Panc1 (cell line): ENCODE results near the gene LSM2. TPM values are rescaled to one million over a fixed set of nuclear protein-coding genes. Genes with fewer than 3 reads are reported as not detected.

Experiments
- ATAC-seq: fragments of 200-7000 bp; cut with Tn5 transposase; 2 replicates; pipeline ENCODE4 v1.9.1; 2020; ENCODE audit warnings: mild to moderate bottlenecking, moderate library complexity
- BruUV-seq: library from RNA; stranded (reverse); fragments of 400-500 nt; replicated peaks from 2 replicates; lab custom pipeline; 2021; lab: Mats Ljungman, UMichigan
- CTCF ChIA-PET: fragments of 300-600 bp; sonication (Branson Sonifier 250); formaldehyde crosslinking; loops from one replicate; lab custom pipeline; 2022; ENCODE audit warnings: antibody characterized with exemption; lab: Charles Lee
- POLR2A ChIA-PET: fragments of 300-600 bp; sonication (Branson Sonifier 250); formaldehyde crosslinking; loops from one replicate; lab custom pipeline; 2022; ENCODE audit warnings: antibody characterized with exemption; lab: Charles Lee
- DNase-seq: peaks from one replicate; pipeline ENCODE4 v3.0.0-alpha.2; 2010; ENCODE audit warnings: low read depth, low spot score
- H3K27ac ChIP-seq: 2 replicates; pipeline ENCODE4 v1.5.1; 2011; ENCODE audit warnings: mild to moderate bottlenecking, low read length, inconsistent platforms
- H3K27me3 ChIP-seq: fragments of 200-500 bp; sonication (Bioruptor generic); 2 replicates; pipeline ENCODE4 v1.6.0; 2014; ENCODE audit warnings: low read length, inconsistent platforms; ENCODE audit not compliant: control insufficient read depth, insufficient read depth
- H3K36me3 ChIP-seq: fragments of 200-500 bp; sonication (Bioruptor generic); 2 replicates; pipeline ENCODE4 v1.5.1; 2014; ENCODE audit warnings: inconsistent platforms, mild to moderate bottlenecking, low read length, moderate library complexity; ENCODE audit not compliant: control insufficient read depth, insufficient read depth
- H3K4me1 ChIP-seq: 2 replicates; pipeline ENCODE4 v1.5.1; 2011; ENCODE audit warnings: inconsistent platforms, mild to moderate bottlenecking, low read length, moderate library complexity; ENCODE audit not compliant: control insufficient read depth, insufficient read depth
- H3K4me3 ChIP-seq, 2 experiments: 2 replicates each; pipeline ENCODE4 v1.5.1; 2011 to 2012; ENCODE audit warnings: low read depth in 2 of 2, low read length in 2 of 2, mild to moderate bottlenecking in 2 of 2, inconsistent platforms in 1 of 2, moderate library complexity in 1 of 2
- H3K9me3 ChIP-seq: fragments of 200-500 bp; sonication (Bioruptor generic); 2 replicates; pipeline ENCODE4 v1.5.1; 2014; ENCODE audit warnings: low read depth, mild to moderate bottlenecking, inconsistent platforms, low read length, moderate library complexity; ENCODE audit not compliant: control insufficient read depth, insufficient read depth
- POLR2AphosphoS5 ChIP-seq: IDR thresholded peaks from 2 replicates; pipeline ENCODE4 v1.6.1; 2012; ENCODE audit warnings: mild to moderate bottlenecking, low read depth, low read length, moderate library complexity
- SIN3A ChIP-seq: IDR thresholded peaks from 2 replicates; pipeline ENCODE4 v1.6.1; 2012; ENCODE audit warnings: low read depth, mild to moderate bottlenecking, low read length, moderate library complexity, borderline replicate concordance; ENCODE audit not compliant: insufficient read depth
- TCF7L2 ChIP-seq: IDR thresholded peaks from 2 replicates; pipeline ENCODE4 v1.6.1; 2011; ENCODE audit warnings: mild to moderate bottlenecking, low read depth, low read length, inconsistent platforms
- in situ Hi-C: cut with HindIII; loops from 2 replicates; pipeline ENCODE4 v1.10.0; 2016; ENCODE audit warnings: low sequenced_read_pairs, low pct_unique_long_range_greater_than_20kb
- intact Hi-C: fragments of 100-400 bp; cut with micrococcal nuclease; formaldehyde crosslinking; loops from one replicate; pipeline ENCODE4 v1.10.0; 2022; ENCODE audit not compliant: unreplicated experiment
- total RNA-seq: library from RNA; stranded (reverse); gene quantifications from one replicate; pipeline ENCODE4 v1.2.1, GENCODE V29; 2021; ENCODE audit not compliant: unreplicated experiment
- TF ChIP-seq, protein P1 (sequence below), 2 experiments: IDR thresholded peaks; 2 replicates each; pipeline ENCODE4 v1.6.1; 2011 to 2012; ENCODE audit warnings: low read depth in 2 of 2, control low read depth in 1 of 2, low read length in 1 of 2, mild to moderate bottlenecking in 1 of 2, moderate library complexity in 1 of 2; ENCODE audit not compliant: insufficient read depth in 1 of 2
- TF ChIP-seq, protein P2 (sequence below): fragments of 450-650 bp; IDR thresholded peaks from 2 replicates; pipeline ENCODE4 v1.5.1; 2017; ENCODE audit warnings: mild to moderate bottlenecking

The LSM2 gene
- total RNA-seq, 1 experiment from 2014 or later = 89.7 TPM

DNA sequence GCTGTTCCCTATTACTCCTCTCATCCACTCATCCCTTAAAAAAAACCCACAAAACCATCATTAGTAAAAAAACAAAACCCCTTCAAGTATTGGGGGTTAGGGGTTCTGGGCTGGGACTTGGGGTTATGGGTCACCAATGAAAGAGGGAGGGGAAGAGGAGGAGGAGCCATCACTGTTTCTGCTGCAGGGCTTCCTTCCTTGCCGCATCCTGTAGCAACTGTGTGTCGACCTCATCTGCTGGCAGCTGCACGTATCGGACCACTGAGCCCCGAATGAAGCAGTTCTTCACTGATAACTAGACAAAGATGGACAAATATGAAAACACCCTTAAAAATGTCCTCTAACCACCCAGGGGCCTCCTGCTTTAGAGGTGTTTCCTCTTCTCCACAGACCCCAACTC is 9.2 kb downstream of the LSM2 start:
- DNase-seq (no peak), ATAC-seq (no peak)
- Histone ChIP-seq H3K9me3 (no peaks in the 10 kb centered on the region), H3K27ac (no peak overlapping the region; the same call in 1 of the 2 replicates), H3K36me3 (no peaks in the 10 kb centered on the region; the same call in 1 of the 2 replicates), H3K4me3 (no peak overlapping the region), H3K4me1 (peaks cover 10% of the 10 kb centered on the region), H3K27me3 (no peaks in the 10 kb centered on the region)
- POLR2A ChIA-PET = interaction anchor here (0.6 kb wide), 1 partner anchor 33 kb away, joined by 3 read pairs; no protein-coding TSS in a partner anchor
- TF ChIP-seq TCF7L2 (no peak; the same call in 1 of the 2 replicates), POLR2AphosphoS5 (no peak), SIN3A (no peak)
- TF ChIP-seq, protein P1, sequence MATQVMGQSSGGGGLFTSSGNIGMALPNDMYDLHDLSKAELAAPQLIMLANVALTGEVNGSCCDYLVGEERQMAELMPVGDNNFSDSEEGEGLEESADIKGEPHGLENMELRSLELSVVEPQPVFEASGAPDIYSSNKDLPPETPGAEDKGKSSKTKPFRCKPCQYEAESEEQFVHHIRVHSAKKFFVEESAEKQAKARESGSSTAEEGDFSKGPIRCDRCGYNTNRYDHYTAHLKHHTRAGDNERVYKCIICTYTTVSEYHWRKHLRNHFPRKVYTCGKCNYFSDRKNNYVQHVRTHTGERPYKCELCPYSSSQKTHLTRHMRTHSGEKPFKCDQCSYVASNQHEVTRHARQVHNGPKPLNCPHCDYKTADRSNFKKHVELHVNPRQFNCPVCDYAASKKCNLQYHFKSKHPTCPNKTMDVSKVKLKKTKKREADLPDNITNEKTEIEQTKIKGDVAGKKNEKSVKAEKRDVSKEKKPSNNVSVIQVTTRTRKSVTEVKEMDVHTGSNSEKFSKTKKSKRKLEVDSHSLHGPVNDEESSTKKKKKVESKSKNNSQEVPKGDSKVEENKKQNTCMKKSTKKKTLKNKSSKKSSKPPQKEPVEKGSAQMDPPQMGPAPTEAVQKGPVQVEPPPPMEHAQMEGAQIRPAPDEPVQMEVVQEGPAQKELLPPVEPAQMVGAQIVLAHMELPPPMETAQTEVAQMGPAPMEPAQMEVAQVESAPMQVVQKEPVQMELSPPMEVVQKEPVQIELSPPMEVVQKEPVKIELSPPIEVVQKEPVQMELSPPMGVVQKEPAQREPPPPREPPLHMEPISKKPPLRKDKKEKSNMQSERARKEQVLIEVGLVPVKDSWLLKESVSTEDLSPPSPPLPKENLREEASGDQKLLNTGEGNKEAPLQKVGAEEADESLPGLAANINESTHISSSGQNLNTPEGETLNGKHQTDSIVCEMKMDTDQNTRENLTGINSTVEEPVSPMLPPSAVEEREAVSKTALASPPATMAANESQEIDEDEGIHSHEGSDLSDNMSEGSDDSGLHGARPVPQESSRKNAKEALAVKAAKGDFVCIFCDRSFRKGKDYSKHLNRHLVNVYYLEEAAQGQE (IDR thresholded peaks at IDR 0.05; ENCODE audit: insufficient read depth in 1 of 2, low read depth in 2 of 2, low read length in 1 of 2) = no peak
- TF ChIP-seq, protein P2, sequence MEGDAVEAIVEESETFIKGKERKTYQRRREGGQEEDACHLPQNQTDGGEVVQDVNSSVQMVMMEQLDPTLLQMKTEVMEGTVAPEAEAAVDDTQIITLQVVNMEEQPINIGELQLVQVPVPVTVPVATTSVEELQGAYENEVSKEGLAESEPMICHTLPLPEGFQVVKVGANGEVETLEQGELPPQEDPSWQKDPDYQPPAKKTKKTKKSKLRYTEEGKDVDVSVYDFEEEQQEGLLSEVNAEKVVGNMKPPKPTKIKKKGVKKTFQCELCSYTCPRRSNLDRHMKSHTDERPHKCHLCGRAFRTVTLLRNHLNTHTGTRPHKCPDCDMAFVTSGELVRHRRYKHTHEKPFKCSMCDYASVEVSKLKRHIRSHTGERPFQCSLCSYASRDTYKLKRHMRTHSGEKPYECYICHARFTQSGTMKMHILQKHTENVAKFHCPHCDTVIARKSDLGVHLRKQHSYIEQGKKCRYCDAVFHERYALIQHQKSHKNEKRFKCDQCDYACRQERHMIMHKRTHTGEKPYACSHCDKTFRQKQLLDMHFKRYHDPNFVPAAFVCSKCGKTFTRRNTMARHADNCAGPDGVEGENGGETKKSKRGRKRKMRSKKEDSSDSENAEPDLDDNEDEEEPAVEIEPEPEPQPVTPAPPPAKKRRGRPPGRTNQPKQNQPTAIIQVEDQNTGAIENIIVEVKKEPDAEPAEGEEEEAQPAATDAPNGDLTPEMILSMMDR = no peak
- intact Hi-C loops (no loop called here), in situ Hi-C loops (no loop called here)
- BruUV-seq = no TSS peak
- CTCF ChIA-PET = interaction anchor here (1.1 kb wide), 1 partner anchor 8 kb away, joined by 3 read pairs; no protein-coding TSS in a partner anchor

DNA sequence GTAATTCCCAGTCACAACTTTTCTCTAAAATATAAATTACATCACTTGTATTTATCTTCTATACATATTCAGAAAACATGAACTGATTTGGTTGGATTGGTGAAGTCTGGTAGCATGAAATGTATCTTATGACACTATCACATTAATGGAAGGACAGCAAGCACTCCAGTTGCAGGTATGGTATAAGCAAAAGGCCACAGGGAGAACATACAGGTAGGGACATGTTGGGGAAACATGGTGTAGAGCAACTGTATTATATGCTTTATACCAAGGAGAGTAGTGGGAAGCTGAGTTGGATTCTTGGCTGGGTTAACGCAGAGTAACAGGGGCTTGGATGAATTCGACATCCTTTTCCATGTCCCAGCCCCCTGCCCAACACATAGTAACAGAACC is 9.8 kb downstream of the LSM2 start:
- no peaks in the 10 kb centered on the region for H3K9me3 ChIP-seq
- ChIA-PET CTCF (interaction anchor here (1.1 kb wide), 1 partner anchor 9 kb away, joined by 3 read pairs; no protein-coding TSS in a partner anchor), POLR2A (interaction anchor here (0.6 kb wide), 1 partner anchor 34 kb away, joined by 3 read pairs; no protein-coding TSS in a partner anchor)
- peak overlapping the region; percentile 67 for H3K27ac ChIP-seq
- in situ Hi-C loops (no loop called here), intact Hi-C loops (no loop called here)
- no peaks in the 10 kb centered on the region; the same call in 1 of the 2 replicates for H3K36me3 ChIP-seq
- no peaks in the 10 kb centered on the region for H3K27me3 ChIP-seq
- no peak overlapping the region for H3K4me3 ChIP-seq
- ATAC-seq = no peak
- no peak for DNase-seq
- BruUV-seq = no TSS peak
- peaks cover 15% of the 10 kb centered on the region for H3K4me1 ChIP-seq
- TF ChIP-seq, protein P1 (IDR thresholded peaks at IDR 0.05; ENCODE audit: insufficient read depth in 1 of 2, low read depth in 2 of 2, low read length in 1 of 2) = no peak
- TF ChIP-seq TCF7L2 (no peak), SIN3A (no peak), POLR2AphosphoS5 (no peak)
- TF ChIP-seq, protein P2 = no peak
